NCI-H2171 treated with DMSO at 0.1 percent for 48 hours (cell line): ENCODE measurements around the gene FRMD5.
"Not testable (repeated sequence)": the region's sequence is repeated elsewhere in the genome, so short reads cannot be mapped to it uniquely, and the experiment has no call there.

Experiments used
- DNase-seq: peaks from one replicate; lab custom pipeline; 2025; lab: John Stamatoyannopoulos, UW

FRMD5 gene

GRCh38 chr15:44032820-44033219, 162.3 kb downstream of the FRMD5 start:
- not testable (repeated sequence) for DNase-seq

- DNase-seq: no peak
These were observed 165.0 kb downstream of the FRMD5 start for GRCh38 chr15:44029940-44030568.

GRCh38 chr15:44029003-44029402, 166.1 kb downstream of the FRMD5 start:
- no peak for DNase-seq

DNA sequence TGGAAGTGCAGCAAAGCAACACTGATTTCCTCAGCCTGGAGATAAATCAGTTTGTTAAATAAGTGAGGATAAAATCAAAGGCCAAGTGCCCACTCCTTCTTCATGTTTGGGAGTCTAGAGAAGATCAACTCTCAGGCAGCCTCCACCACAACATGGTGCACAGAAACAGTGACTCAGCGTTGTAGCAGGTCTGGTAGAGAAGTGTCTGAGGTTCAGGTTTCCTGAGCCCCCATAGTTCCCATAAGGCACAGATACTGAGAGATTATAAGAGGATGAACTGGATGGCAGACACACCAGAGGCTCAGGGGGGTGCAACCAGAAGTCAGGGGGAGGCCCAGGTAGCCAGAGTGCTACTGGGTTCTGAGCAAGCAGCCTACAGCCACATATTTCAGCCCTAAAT, 166.7 kb downstream of the FRMD5 start:
- DNase-seq: peak; percentile 30

GRCh38 chr15:44024155-44024554, 170.9 kb downstream of the FRMD5 start:
- DNase-seq: no peak

DNA sequence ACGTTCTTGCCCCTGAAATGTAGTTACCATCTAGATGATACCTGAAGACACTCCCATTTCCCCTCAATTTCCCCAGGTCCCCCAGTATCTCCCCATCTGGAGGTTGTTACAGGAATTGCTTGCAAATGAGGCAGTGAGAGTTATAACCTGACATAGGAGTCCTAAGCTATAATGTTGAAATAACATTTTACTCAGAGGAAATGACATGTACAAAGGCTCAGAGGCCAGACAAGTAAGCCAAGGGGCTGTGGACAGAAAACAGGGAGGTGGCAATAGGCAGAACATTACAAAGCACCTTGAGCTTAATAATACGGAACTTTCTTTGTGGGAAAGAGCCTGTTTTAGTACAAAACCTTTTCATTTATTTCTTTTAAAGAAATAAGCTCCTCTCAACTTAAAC, 171.9 kb downstream of the FRMD5 start:
- DNase-seq: no peak

- no peak for DNase-seq
These were observed 176.9 kb downstream of the FRMD5 start for GRCh38 chr15:44018151-44018550.

- DNase-seq: no peak
These were observed 179.3 kb downstream of the FRMD5 start for GRCh38 chr15:44015545-44016305.

GRCh38 chr15:44011238-44011854, 183.7 kb downstream of the FRMD5 start:
- DNase-seq: peak; percentile 38

GRCh38 chr15:44010089-44010488, 185.0 kb downstream of the FRMD5 start:
- DNase-seq: peak; percentile 6

DNA sequence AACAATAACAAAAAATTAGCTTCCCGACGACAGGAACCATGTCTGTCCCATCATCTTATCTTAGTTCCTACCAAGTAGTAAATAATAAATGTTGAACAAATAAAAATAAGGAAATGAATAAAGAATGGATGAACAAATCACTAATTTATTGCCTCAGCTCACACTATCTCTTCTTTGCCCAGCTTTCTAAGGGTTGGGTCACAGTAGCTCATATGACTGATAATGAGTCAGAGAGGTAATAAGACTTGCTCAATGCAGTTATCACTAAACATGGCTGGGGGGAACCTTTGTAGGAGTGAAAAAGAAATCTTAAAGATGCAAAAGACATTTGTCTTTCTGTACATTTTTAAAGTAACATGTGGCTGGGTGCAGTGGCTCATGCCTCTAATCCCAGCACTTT, 186.0 kb downstream of the FRMD5 start:
- no peak for DNase-seq

DNA sequence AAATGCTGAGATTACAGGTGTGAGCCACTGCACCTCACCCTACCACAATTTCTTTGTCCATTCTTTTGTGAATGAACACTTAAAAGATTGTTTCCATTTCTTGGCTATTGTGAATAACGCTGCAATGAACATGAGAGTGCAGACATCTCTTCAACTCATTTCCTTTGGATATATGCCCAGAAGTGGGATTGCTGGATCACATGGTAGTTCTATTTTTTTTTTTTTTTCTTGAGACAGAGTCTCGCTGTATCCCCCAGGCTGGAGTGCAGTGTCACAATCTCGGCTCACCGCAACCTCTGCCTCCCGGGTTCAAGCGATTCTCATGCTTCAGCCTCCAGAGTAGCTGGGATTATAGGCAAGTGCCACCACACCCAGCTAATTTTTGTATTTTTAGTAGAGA, 194.8 kb downstream of the FRMD5 start:
- peak; percentile 11 for DNase-seq

DNA sequence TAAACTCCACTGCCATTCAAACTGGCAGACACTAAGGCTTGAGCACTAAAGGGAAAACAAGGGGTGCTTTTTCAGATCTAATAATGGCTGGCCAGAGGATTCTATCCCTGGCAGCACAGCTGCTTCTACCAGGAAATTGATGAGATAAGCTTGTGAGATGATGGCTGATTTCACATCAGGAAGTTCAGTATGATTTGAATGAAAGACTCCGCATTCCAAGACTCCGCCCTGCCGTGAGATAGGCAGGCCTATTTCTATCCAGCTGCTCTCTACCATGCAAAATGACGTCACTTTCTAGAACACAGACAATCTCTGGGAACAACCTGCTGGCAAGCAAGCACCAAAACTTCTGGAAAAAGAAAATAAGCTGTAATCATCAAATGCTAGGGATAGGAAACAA, 196.5 kb downstream of the FRMD5 start:
- DNase-seq: no peak

DNA sequence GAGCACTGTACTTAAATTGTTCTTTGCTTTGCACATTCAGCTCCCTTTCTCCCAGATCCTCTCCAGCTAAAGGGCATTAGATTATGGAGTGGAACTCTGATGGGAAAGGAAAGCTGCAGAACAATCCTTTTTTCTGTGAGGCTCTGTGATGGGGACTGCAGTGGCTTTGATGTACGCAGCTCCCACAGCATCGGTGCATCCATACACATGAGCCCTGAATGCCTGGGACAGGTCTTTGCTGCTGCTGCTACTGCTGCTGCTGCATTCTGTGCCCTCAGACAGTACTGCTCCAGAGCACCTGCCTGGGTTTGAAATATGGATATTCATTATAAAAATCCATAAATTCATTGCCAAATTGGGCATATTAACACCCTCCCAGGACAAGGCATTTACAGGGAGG, 203.9 kb downstream of the FRMD5 start:
- DNase-seq: no peak

- no peak for DNase-seq
These were observed 205.1 kb downstream of the FRMD5 start for GRCh38 chr15:43989938-43990337.

GRCh38 chr15:43988900-43989299, 206.2 kb downstream of the FRMD5 start:
- no peak for DNase-seq

DNA sequence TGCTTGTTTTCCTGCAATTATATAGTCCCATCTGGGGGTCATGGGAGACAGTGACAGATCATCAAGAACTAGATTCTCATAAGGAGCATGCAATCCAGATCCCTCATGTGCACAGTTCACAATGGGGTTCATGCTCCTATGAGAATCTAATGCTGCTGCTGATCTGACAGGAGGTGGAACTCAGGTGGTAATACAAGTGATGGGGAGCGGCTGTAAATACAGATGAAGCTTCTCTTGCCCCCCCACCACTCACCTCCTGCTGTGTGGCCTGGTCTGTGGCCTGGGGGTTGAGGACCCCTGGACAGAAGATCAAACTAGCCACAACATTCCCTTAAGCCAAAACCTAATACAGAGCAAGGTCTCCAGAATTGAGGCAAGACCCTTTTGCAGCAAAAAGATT, 207.1 kb downstream of the FRMD5 start:
- DNase-seq: no peak

DNA sequence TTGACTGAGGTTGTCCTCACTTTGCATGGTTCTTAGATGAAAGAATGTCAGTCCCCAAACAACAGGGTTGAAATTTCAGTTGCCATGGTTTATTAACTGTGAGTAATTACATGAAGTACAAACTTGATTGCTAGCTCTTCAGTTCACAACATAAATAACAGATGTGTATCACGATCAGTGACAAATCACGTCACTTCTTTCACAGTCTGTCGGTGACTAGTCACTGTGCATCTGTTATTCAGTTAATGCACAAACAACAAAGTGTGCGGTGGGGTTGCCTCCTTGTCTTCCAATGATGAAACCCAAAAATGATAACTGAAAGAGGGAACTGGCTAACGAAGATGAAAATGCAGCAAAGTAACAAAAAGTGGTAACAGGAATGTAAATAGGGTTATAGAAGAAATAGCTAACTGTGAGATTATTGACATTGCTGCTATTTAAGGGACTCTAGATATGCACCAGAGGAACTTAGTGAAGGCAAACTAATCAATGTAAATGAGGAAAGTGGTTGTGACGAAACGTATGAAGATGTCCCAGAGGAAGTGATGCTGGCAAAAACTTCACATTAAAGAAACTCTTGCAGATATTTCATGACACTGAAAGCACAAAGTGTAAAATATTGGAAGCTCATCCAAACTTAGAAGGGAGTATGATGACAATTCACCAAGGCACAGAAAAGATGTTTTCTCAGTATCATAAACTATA, 208.9 kb downstream of the FRMD5 start:
- no peak for DNase-seq

GRCh38 chr15:43981576-43981975, 213.5 kb downstream of the FRMD5 start:
- DNase-seq: no peak

DNA sequence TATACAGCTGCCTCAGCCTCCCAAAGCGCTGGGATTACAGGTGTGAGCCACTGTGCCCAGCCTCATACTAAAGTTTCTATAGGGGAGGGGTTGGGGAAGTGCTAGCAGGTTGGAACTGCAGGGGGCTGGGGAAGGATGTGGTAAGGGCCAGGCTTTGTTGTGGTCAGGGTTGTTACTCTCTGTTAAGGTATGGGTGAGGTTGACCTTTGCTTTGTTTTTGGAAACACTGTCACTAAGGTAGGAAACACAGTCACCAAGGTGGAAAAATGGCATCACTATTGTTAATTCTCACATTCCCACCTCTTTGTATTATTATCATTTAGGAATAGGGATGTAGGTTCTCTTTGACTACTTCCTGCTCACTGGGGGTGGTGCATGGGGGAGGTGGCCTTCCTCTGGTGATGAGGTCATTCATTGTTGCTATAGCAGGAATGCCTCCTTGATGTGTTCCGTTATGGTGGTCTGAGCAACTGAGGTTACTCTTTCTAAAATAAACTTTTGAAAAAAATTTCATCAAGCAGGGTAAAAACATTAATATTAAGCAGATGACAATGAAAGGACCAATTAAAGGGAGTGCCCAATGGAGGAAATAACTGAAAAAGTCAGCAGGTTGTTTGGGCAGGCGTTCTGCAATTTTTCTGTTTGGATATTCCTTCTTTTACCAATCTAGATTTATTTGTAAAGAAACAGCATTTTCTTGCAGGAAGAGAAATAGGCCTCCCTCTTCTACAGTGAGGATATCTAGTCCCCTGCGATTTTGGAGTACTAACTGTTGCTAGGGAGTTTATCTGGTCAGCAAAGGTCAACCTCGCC, 217.8 kb downstream of the FRMD5 start:
- DNase-seq: no peak

- DNase-seq: no peak
These were observed 219.3 kb downstream of the FRMD5 start for GRCh38 chr15:43975770-43976169.

DNA sequence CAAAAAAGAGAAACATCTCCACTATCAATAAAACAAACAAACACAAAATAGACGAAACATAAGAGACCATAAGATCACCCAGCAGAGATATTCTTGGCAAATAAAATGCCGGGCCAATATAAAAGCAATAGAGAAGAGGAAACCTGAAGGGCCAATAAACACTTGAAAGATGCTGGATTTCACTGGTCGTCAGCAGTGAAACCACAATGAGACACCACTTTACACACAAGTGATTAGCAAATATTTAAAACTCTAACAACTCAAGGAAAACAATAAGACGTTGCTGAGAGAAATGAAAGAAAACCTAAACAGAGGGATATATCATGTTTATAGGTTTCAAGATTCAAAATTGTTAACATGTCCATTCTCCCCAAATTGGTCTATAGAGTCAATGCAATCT, 219.7 kb downstream of the FRMD5 start:
- no peak for DNase-seq
